ENCODE measurements around the gene TMCO2. TPM values are rescaled to one million over a fixed set of nuclear protein-coding genes. Genes with fewer than 3 reads are reported as not detected.

The TMCO2 gene
- total RNA-seq, 2 experiments from 2014 or later, result not detected

DNA sequence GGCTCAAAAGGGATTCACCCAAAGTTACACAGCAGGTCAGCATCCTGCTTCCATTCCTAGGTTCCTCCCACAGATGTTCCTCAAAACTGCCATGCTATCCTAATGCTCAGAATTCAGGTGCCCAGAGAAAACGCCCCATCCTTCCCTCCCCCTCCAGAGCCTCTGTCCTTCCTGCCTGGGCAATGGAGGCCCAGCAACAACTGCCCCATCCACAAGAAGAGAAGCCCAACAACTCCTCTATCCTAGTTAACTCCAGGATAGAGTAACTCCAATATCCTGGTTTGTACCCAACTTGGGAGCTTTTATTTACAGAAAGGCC is 52.5 kb downstream of the TMCO2 start:
- Mint-ChIP-seq H3K27ac (no peak overlapping the region), H3K4me1 (ENCODE audit: low read depth) (no peaks in the 10 kb centered on the region), H3K27me3 (no peaks in the 10 kb centered on the region), H3K36me3 (ENCODE audit: low read depth) (no peaks in the 10 kb centered on the region), H3K9me3 (no peaks in the 10 kb centered on the region), H3K4me3 (no peak overlapping the region)
- TF ChIP-seq, protein P1, sequence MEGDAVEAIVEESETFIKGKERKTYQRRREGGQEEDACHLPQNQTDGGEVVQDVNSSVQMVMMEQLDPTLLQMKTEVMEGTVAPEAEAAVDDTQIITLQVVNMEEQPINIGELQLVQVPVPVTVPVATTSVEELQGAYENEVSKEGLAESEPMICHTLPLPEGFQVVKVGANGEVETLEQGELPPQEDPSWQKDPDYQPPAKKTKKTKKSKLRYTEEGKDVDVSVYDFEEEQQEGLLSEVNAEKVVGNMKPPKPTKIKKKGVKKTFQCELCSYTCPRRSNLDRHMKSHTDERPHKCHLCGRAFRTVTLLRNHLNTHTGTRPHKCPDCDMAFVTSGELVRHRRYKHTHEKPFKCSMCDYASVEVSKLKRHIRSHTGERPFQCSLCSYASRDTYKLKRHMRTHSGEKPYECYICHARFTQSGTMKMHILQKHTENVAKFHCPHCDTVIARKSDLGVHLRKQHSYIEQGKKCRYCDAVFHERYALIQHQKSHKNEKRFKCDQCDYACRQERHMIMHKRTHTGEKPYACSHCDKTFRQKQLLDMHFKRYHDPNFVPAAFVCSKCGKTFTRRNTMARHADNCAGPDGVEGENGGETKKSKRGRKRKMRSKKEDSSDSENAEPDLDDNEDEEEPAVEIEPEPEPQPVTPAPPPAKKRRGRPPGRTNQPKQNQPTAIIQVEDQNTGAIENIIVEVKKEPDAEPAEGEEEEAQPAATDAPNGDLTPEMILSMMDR (IDR thresholded peaks at IDR 0.05), result no peak
- DNase-seq (no peak), ATAC-seq (no peak)
- CTCF ChIA-PET, result interaction anchor here (1.0 kb wide), 1 partner anchor 147 kb away, joined by 3 read pairs; no protein-coding TSS in a partner anchor
- POLR2A ChIA-PET, result interaction anchor here (1.3 kb wide), 1 partner anchor 9 kb away, joined by 5 read pairs; no protein-coding TSS in a partner anchor
- intact Hi-C loops (cut with micrococcal nuclease), result no loop called here

DNA sequence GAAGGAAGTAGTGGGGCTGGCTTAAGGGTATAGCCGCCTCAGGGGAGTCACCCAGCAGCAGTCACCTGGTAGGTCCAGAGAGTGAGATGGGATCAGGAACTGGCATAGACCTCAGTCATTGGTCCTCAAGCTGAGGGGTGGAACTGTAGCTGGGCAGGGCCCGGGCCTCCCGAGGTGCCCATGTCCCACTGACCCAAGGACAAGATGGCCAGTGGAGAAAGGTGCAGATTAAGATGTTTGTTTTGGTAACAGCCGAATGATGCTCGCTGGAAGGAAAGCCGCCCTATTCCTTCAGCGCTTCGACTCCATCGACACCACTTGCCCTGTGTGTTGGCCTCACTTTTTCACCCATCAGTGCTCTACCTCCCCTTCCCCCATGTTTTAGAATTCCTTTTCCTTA is 52.9 kb downstream of the TMCO2 start:
- ChIA-PET CTCF (no interaction called here), POLR2A (interaction anchor here (0.9 to 1.3 kb wide), 2 partner anchors 9 to 15 kb away, joined by 3 to 5 read pairs; no protein-coding TSS in a partner anchor)
- H3K4me1 Mint-ChIP-seq (ENCODE audit: low read depth), result no peaks in the 10 kb centered on the region
- H3K27ac Mint-ChIP-seq, result no peak overlapping the region
- no peaks in the 10 kb centered on the region for H3K27me3 Mint-ChIP-seq
- ATAC-seq, result no peak
- TF ChIP-seq, protein P1 (IDR thresholded peaks at IDR 0.05), result no peak
- H3K9me3 Mint-ChIP-seq, result no peaks in the 10 kb centered on the region
- no peak for DNase-seq
- H3K4me3 Mint-ChIP-seq, result no peak overlapping the region
- no peaks in the 10 kb centered on the region for H3K36me3 Mint-ChIP-seq (ENCODE audit: low read depth)
- intact Hi-C loops (cut with micrococcal nuclease), result no loop called here

DNA sequence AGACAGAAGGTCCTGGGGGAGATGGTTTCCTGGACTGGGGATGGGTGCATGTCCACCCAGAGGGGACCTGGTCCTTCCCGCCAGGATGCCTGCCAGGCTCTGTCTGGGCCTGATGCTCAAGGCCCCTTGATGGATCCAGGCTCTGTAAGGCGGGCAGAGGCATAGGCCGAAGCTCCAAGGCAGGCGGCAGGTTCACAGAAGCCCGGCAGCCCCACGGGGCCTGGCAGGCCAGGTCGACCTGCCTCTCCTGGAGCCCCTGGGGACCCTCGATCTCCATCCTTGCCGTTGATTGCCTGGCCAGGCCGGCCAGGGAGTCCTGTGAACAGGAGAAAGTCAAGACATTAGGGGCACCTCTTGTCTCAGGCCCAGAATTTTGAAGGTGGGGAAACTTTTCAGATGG is 53.3 kb downstream of the TMCO2 start:
- no peaks in the 10 kb centered on the region for H3K27me3 Mint-ChIP-seq
- H3K4me3 Mint-ChIP-seq, result no peak overlapping the region
- H3K27ac Mint-ChIP-seq, result no peak overlapping the region
- no peak for ATAC-seq
- intact Hi-C loops (cut with micrococcal nuclease), result no loop called here
- CTCF ChIA-PET, result no interaction called here
- POLR2A ChIA-PET, result interaction anchor here (0.9 to 1.3 kb wide), 2 partner anchors 9 to 14 kb away, joined by 3 to 5 read pairs; no protein-coding TSS in a partner anchor
- no peaks in the 10 kb centered on the region for H3K36me3 Mint-ChIP-seq (ENCODE audit: low read depth)
- TF ChIP-seq, protein P1 (IDR thresholded peaks at IDR 0.05), result no peak
- H3K9me3 Mint-ChIP-seq, result no peaks in the 10 kb centered on the region
- no peak for DNase-seq
- H3K4me1 Mint-ChIP-seq (ENCODE audit: low read depth), result no peaks in the 10 kb centered on the region

Other genes starting within 250 kb of the TMCO2 start
- gene CAP1, start 207.2 kb upstream of the TMCO2 start, total RNA-seq, result 100 to 1,000 TPM; 511 to 512 TPM
- gene PPT1, start 150.7 kb upstream of the TMCO2 start, total RNA-seq, result 10 to 100 TPM; 60.6 to 69.1 TPM
- 10 to 100 TPM; 21.2 to 21.3 TPM for gene RLF, start 86.5 kb upstream of the TMCO2 start, total RNA-seq
- gene ZMPSTE24, start 10.3 kb downstream of the TMCO2 start, total RNA-seq, result 10 to 100 TPM; 20.1 to 21.2 TPM
- gene COL9A2, start 69.3 kb downstream of the TMCO2 start, total RNA-seq, result 1 to 10 TPM; 4.3 to 5.4 TPM
- gene SMAP2, start 125.8 kb downstream of the TMCO2 start, total RNA-seq, result 100 to 1,000 TPM; 204 to 209 TPM
- 1 to 10 TPM; 3.5 to 4.1 TPM for gene ZFP69B, start 202.5 kb downstream of the TMCO2 start, total RNA-seq
- gene ZFP69, start 229.4 kb downstream of the TMCO2 start, total RNA-seq, result 1 to 10 TPM; 4.2 to 4.7 TPM